WI38 (cell line): ENCODE measurements around the gene SPATA16.

Source experiments
- H3K4me3 ChIP-seq: 2 replicates; pipeline ENCODE4 v1.5.1; 2011; ENCODE audit warnings: low read depth, mild to moderate bottlenecking, control low read depth, low read length
- CTCF ChIP-seq: IDR thresholded peaks from 2 replicates; pipeline ENCODE4 v1.5.1; 2012; ENCODE audit warnings: low read depth, mild to moderate bottlenecking, control low read depth, low read length

Gene SPATA16

GRCh38 chr3:173019378-173019777, 121.7 kb downstream of the SPATA16 start:
- no peak for TF ChIP-seq CTCF
- no peak overlapping the region for H3K4me3 ChIP-seq

GRCh38 chr3:173018758-173019157, 122.3 kb downstream of the SPATA16 start:
- no peak overlapping the region for H3K4me3 ChIP-seq
- TF ChIP-seq CTCF = no peak

- H3K4me3 ChIP-seq = no peak overlapping the region
- TF ChIP-seq CTCF = no peak
These were observed 127.7 kb downstream of the SPATA16 start for GRCh38 chr3:173013219-173013832.

- no peak for TF ChIP-seq CTCF
These were observed 131.6 kb downstream of the SPATA16 start for GRCh38 chr3:173009410-173009809.

GRCh38 chr3:173008978-173009377, 132.1 kb downstream of the SPATA16 start:
- H3K4me3 ChIP-seq = no peak overlapping the region
- TF ChIP-seq CTCF = no peak

More at GRCh38 chr3:173009410-173009809, 131.6 kb downstream of the SPATA16 start:
- no peak overlapping the region for H3K4me3 ChIP-seq

GRCh38 chr3:173007079-173007723, 133.8 kb downstream of the SPATA16 start:
- no peak overlapping the region for H3K4me3 ChIP-seq
- TF ChIP-seq CTCF = no peak

GRCh38 chr3:173006006-173006405, 135.0 kb downstream of the SPATA16 start:
- TF ChIP-seq CTCF = no peak
- no peak overlapping the region for H3K4me3 ChIP-seq
